ENCODE data around the gene EPHB4. TPM values are rescaled to one million over a fixed set of nuclear protein-coding genes. Genes with fewer than 3 reads are reported as not detected.

The EPHB4 gene
- total RNA-seq, 3 donors from 2014 or later = 21.4 to 64.9 (median 31.8) TPM

GRCh38 chr7:100793806-100794660 is 33.3 kb downstream of the EPHB4 start:
- Histone ChIP-seq H3K27me3 (no peaks in the 10 kb centered on the region), H3K9me3 (no peaks in the 10 kb centered on the region), H3K4me3 (no peak overlapping the region), H3K36me3 (no peaks in the 10 kb centered on the region), H3K27ac (no peak overlapping the region), H3K4me1 (no peaks in the 10 kb centered on the region)
- DNase-seq (ENCODE audit: low spot score in 2 of 2) = no peak
- TF ChIP-seq POLR2A (IDR thresholded peaks at IDR 0.05) (no peak), POLR2AphosphoS5 (IDR thresholded peaks at IDR 0.05) (no peak)
- TF ChIP-seq, protein P1, sequence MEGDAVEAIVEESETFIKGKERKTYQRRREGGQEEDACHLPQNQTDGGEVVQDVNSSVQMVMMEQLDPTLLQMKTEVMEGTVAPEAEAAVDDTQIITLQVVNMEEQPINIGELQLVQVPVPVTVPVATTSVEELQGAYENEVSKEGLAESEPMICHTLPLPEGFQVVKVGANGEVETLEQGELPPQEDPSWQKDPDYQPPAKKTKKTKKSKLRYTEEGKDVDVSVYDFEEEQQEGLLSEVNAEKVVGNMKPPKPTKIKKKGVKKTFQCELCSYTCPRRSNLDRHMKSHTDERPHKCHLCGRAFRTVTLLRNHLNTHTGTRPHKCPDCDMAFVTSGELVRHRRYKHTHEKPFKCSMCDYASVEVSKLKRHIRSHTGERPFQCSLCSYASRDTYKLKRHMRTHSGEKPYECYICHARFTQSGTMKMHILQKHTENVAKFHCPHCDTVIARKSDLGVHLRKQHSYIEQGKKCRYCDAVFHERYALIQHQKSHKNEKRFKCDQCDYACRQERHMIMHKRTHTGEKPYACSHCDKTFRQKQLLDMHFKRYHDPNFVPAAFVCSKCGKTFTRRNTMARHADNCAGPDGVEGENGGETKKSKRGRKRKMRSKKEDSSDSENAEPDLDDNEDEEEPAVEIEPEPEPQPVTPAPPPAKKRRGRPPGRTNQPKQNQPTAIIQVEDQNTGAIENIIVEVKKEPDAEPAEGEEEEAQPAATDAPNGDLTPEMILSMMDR (IDR thresholded peaks at IDR 0.05) = no peak
- intact Hi-C loops (cut with DNase I; ENCODE audit: low total_unique reads) = no loop called here

DNA sequence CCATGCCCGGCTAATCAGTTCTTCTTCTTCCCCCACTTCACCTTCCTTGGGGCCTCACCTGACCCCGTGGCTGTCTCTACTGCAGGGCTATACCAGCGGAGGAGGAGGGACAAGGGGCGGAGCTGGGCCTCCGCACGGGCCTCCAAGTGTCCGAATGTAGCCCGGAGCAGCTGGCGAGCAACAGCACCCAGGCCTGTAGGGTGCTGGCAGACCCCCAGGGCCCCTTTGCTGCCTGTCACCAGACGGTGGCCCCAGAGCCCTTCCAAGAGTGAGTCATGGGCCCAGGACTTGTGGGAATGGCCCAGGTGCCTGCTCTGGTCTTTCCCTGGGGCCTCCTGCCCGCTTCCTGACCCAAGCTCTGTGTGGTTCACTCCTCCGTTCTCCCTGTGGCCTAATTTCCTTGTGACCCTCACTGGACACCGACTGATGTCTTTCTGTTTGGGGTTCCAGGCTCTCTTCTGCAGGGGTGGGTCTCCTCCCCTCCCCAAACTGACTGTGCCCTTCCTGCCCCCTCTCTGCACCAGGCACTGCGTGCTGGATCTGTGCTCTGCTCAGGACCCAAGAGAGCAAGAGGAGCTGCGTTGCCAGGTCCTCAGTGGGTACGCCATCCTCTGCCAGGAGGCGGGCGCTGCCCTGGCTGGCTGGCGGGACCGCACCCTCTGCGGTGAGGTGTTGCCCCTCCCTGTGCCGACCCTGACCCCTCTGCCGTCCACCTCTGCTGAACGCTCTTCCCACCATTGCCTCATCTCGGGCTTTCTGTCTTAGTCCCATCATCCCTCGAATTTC is 35.2 kb downstream of the EPHB4 start:
- Histone ChIP-seq H3K27me3 (no peaks in the 10 kb centered on the region), H3K9me3 (no peaks in the 10 kb centered on the region), H3K4me3 (no peak overlapping the region), H3K4me1 (no peaks in the 10 kb centered on the region), H3K27ac (no peak overlapping the region), H3K36me3 (no peaks in the 10 kb centered on the region)
- TF ChIP-seq POLR2A (IDR thresholded peaks at IDR 0.05) (no peak), POLR2AphosphoS5 (IDR thresholded peaks at IDR 0.05) (no peak)
- TF ChIP-seq, protein P1 (IDR thresholded peaks at IDR 0.05) = no peak
- intact Hi-C loops (cut with DNase I; ENCODE audit: low total_unique reads) = no loop called here
- DNase-seq (ENCODE audit: low spot score in 2 of 2) = no peak

DNA sequence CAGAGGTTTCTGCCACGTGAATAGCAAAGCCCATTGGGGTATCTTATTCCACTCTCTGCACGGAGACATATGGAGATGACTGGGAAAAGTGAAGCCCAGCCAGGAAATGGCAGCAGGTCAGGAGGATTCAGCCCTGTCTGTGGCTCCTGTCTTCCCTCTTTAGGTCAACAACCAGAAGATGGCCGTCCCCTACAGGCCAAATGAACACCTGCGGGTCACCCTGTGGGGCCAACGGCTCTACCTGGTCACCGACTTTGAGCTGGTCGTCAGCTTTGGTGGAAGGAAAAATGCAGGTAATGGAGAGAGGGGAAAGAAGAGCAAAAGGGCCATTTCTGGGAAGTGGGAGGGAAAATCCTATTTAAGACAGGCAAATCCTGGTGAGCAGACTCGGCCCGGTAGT is 38.3 kb downstream of the EPHB4 start:
- TF ChIP-seq POLR2A (IDR thresholded peaks at IDR 0.05) (no peak), POLR2AphosphoS5 (IDR thresholded peaks at IDR 0.05) (no peak)
- TF ChIP-seq, protein P1 (IDR thresholded peaks at IDR 0.05) = no peak
- Histone ChIP-seq H3K4me3 (no peak overlapping the region), H3K36me3 (no peaks in the 10 kb centered on the region), H3K27ac (no peak overlapping the region), H3K27me3 (no peaks in the 10 kb centered on the region), H3K4me1 (no peaks in the 10 kb centered on the region), H3K9me3 (peaks cover 4 to 5% of the 10 kb centered on the region in 2 donors)
- intact Hi-C loops (cut with DNase I; ENCODE audit: low total_unique reads) = no loop called here
- DNase-seq (ENCODE audit: low spot score in 2 of 2) = no peak

- no peak overlapping the region for H3K4me3 ChIP-seq
- no peak overlapping the region for H3K27ac ChIP-seq
- no peak for DNase-seq (ENCODE audit: low spot score in 2 of 2)
- H3K4me1 ChIP-seq = no peaks in the 10 kb centered on the region
- no peaks in the 10 kb centered on the region for H3K27me3 ChIP-seq
- H3K9me3 ChIP-seq = peaks cover 8% of the 10 kb centered on the region in 2 donors
- intact Hi-C loops (cut with DNase I; ENCODE audit: low total_unique reads) = no loop called here
- H3K36me3 ChIP-seq = no peaks in the 10 kb centered on the region
- no peak for TF ChIP-seq POLR2A (IDR thresholded peaks at IDR 0.05)
- no peak for TF ChIP-seq POLR2AphosphoS5 (IDR thresholded peaks at IDR 0.05)
- TF ChIP-seq, protein P1 (IDR thresholded peaks at IDR 0.05) = no peak
These were observed 41.0 kb downstream of the EPHB4 start for GRCh38 chr7:100786323-100786722.

- Histone ChIP-seq H3K27ac (no peak overlapping the region), H3K4me1 (no peaks in the 10 kb centered on the region), H3K4me3 (no peak overlapping the region), H3K36me3 (no peaks in the 10 kb centered on the region), H3K27me3 (no peaks in the 10 kb centered on the region), H3K9me3 (peaks cover 8% of the 10 kb centered on the region in 2 donors)
- TF ChIP-seq POLR2AphosphoS5 (IDR thresholded peaks at IDR 0.05) (no peak), POLR2A (IDR thresholded peaks at IDR 0.05) (no peak)
- TF ChIP-seq, protein P1 (IDR thresholded peaks at IDR 0.05) = no peak
- intact Hi-C loops (cut with DNase I; ENCODE audit: low total_unique reads) = no loop called here
- DNase-seq (ENCODE audit: low spot score in 2 of 2) = no peak
These were observed 41.4 kb downstream of the EPHB4 start for GRCh38 chr7:100785878-100786277.

Data from breast epithelium (tissue), 4 donors.